Gastrocnemius medialis (tissue), 4 donors: ENCODE measurements around the gene HAO2. TPM values are rescaled to one million over a fixed set of nuclear protein-coding genes. Genes with fewer than 3 reads are reported as not detected.
"Not testable (repeated sequence)": the region's sequence is repeated elsewhere in the genome, so short reads cannot be mapped to it uniquely, and the experiment has no call there.

Experiments
- ATAC-seq, 2 donors: fragments of 150-250 bp; one replicate each; pipeline ENCODE4 v1.9.1; 2016
- DNase-seq, 2 donors: peaks; one replicate each; pipeline ENCODE4 v3.0.0-alpha.2; 2019
- H3K27ac ChIP-seq, 4 donors: fragments of 200-600 bp; sonication (generic); 1 replicate in 1 of 4; 2 replicates in 3 of 4; pipeline ENCODE4 v1.5.1; 2016 to 2018; ENCODE audit warnings: mild to moderate bottlenecking in 2 of 4, moderate library complexity in 1 of 4
- H3K27me3 ChIP-seq, 3 donors: fragments of 200-600 bp; sonication (generic) in 2 of 3; 1 replicate in 1 of 3; 2 replicates in 2 of 3; pipeline versions ENCODE4 v1.5.1 to v1.6.0; 2016 to 2019; ENCODE audit warnings: mild to moderate bottlenecking in 1 of 3, moderate library complexity in 1 of 3
- H3K36me3 ChIP-seq, 2 donors: fragments of 200-600 bp; sonication (generic) in 1 of 2; one replicate each; pipeline ENCODE4 v1.5.1; 2017 to 2018
- H3K4me1 ChIP-seq, 2 donors: fragments of 200-600 bp; sonication (generic) in 1 of 2; one replicate each; pipeline ENCODE4 v1.5.1; 2016 to 2017; ENCODE audit warnings: mild to moderate bottlenecking in 2 of 2
- H3K4me3 ChIP-seq, 4 donors: fragments of 200-600 bp; sonication (generic) in 3 of 4; 1 replicate in 1 of 4; 2 replicates in 3 of 4; pipeline ENCODE4 v1.5.1; 2016 to 2019; ENCODE audit warnings: mild to moderate bottlenecking in 2 of 4
- H3K9me3 ChIP-seq, 3 donors: fragments of 200-600 bp; sonication (generic) in 2 of 3; 1 replicate in 1 of 3; 2 replicates in 2 of 3; pipeline ENCODE4 v1.5.1; 2016 to 2019
- CTCF ChIP-seq, 5 experiments: fragments of 450-650 bp in 3 of 5; fragments of 200-600 bp in 2 of 5; sonication (generic) in 2 of 5; IDR thresholded peaks in 4 of 5; conservative IDR thresholded peaks in 1 of 5; 1 replicate in 4 of 5; 2 replicates in 1 of 5; pipeline ENCODE4 v1.5.1; 2016 to 2019; ENCODE audit warnings: antibody characterized with exemption in 5 of 5, mild to moderate bottlenecking in 3 of 5, moderate library complexity in 3 of 5
- POLR2A ChIP-seq, 2 donors: fragments of 450-650 bp; IDR thresholded peaks; one replicate each; pipeline ENCODE4 v1.6.1; 2017; ENCODE audit warnings: antibody characterized with exemption in 2 of 2, mild to moderate bottlenecking in 2 of 2, moderate library complexity in 2 of 2
- in situ Hi-C, 4 donors: fragments of 200-750 bp; cut with MboI; loops; one replicate each; pipeline versions ENCODE4 v1.15.0 to v1.8.0; 2017; ENCODE audit warnings: low sequenced_read_pairs in 4 of 4
- intact Hi-C: fragments of 100-400 bp; cut with DNase I; formaldehyde crosslinking; loops from one replicate; pipeline ENCODE4 v1.15.1; 2023; ENCODE audit warnings: low total_unique reads
- total RNA-seq, 4 donors: library from RNA; depleted of rRNA; stranded (reverse); fragments of >200 nt; gene quantifications; one replicate each; pipeline versions ENCODE4 v1.1.0 to v1.2.3, GENCODE V29; 2016

The HAO2 gene
- total RNA-seq, 4 donors from 2014 or later, result 0.18 TPM; not detected in 3

GRCh38 chr1:119348941-119349340, 19.6 kb upstream of the HAO2 start:
- DNase-seq (no peak), ATAC-seq (no peak)
- H3K36me3 ChIP-seq, result no peaks in the 10 kb centered on the region
- no peak overlapping the region for H3K27ac ChIP-seq
- TF ChIP-seq POLR2A (IDR thresholded peaks at IDR 0.05) (no peak), CTCF (IDR thresholded peaks at IDR 0.05 in 4 of 5, conservative IDR thresholded peaks at IDR 0.05 in 1 of 5) (no peak)
- no peak overlapping the region for H3K4me3 ChIP-seq
- H3K9me3 ChIP-seq, result no peaks in the 10 kb centered on the region
- intact Hi-C loops (no loop called here), in situ Hi-C loops (no loop called here)
- H3K4me1 ChIP-seq, result no peaks in the 10 kb centered on the region
- no peaks in the 10 kb centered on the region for H3K27me3 ChIP-seq

GRCh38 chr1:119350866-119351265, 17.7 kb upstream of the HAO2 start:
- H3K36me3 ChIP-seq, DNase-seq, H3K4me1 ChIP-seq, H3K27ac ChIP-seq, ATAC-seq, H3K9me3 ChIP-seq, H3K27me3 ChIP-seq, intact Hi-C loops, H3K4me3 ChIP-seq: not testable (repeated sequence)
- in situ Hi-C loops, result loop anchor here in 1 of 4 donors (25.0 kb wide), 1 partner anchor 1189 kb away; no protein-coding TSS in a partner anchor

DNA sequence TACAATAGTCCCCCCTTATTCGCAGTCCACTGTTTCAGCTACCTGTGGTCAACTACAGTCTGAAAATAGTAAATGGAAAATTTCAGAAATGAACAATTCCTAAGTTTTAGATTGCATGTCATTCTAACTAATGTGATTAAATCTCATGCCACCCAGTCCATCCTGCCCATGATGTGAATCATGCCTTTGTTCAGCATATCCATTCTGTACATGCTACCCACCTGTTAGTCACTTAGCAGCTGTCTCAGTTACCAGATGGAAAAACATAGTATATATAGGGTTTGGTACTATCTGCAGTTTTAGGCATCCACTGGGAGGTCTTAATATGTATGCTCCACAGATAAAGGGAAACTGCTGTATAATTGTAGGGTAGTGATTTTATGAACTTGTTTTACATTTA, 16.6 kb upstream of the HAO2 start:
- intact Hi-C loops (no loop called here), in situ Hi-C loops (loop anchor here in 1 of 4 donors (25.0 kb wide), 1 partner anchor 1190 kb away; no protein-coding TSS in a partner anchor)
- no peak overlapping the region for H3K4me3 ChIP-seq
- no peaks in the 10 kb centered on the region for H3K27me3 ChIP-seq
- H3K27ac ChIP-seq, result no peak overlapping the region
- no peaks in the 10 kb centered on the region for H3K36me3 ChIP-seq
- no peaks in the 10 kb centered on the region for H3K4me1 ChIP-seq
- no peak for TF ChIP-seq POLR2A (IDR thresholded peaks at IDR 0.05)
- no peak for TF ChIP-seq CTCF (IDR thresholded peaks at IDR 0.05 in 4 of 5, conservative IDR thresholded peaks at IDR 0.05 in 1 of 5)
- no peak for DNase-seq
- H3K9me3 ChIP-seq, result no peaks in the 10 kb centered on the region
- ATAC-seq, result no peak

- H3K36me3 ChIP-seq, result no peaks in the 10 kb centered on the region
- intact Hi-C loops, result no loop called here
- H3K9me3 ChIP-seq, result no peaks in the 10 kb centered on the region
- in situ Hi-C loops, result loop anchor here in 1 of 4 donors (25.0 kb wide), 1 partner anchor 1192 kb away; no protein-coding TSS in a partner anchor
- no peak overlapping the region for H3K4me3 ChIP-seq
- ATAC-seq (no peak), DNase-seq (no peak)
- no peaks in the 10 kb centered on the region for H3K27me3 ChIP-seq
- H3K27ac ChIP-seq, result no peak overlapping the region
- no peaks in the 10 kb centered on the region for H3K4me1 ChIP-seq
- TF ChIP-seq CTCF (IDR thresholded peaks at IDR 0.05 in 4 of 5, conservative IDR thresholded peaks at IDR 0.05 in 1 of 5), result no peak
Observed at GRCh38 chr1:119353836-119354235, 14.7 kb upstream of the HAO2 start.

DNA sequence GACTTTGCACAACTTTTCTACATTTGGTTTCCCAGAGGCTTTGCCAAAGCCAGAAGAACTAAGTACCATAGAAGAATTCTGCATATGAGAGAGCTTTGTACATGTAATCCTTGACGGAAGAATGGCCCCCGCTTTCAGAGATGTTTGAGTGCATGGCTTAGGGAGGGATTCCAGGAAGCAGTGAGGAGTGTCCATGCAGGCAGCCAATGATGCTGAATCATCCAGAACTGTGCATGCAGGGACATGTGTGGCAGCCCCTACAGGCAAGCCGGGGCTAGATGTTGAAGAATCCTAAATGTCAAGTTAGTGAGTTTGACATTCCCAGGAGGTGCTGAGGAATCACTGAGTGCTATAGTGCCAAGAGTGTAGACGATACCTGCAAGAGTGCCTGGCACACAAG, 9.9 kb upstream of the HAO2 start:
- no peak overlapping the region for H3K27ac ChIP-seq
- no peak for DNase-seq
- intact Hi-C loops (no loop called here), in situ Hi-C loops (loop anchor here in 1 of 4 donors (25.0 kb wide), 1 partner anchor 1196 kb away; no protein-coding TSS in a partner anchor)
- no peaks in the 10 kb centered on the region for H3K9me3 ChIP-seq
- H3K4me1 ChIP-seq, result no peaks in the 10 kb centered on the region
- H3K4me3 ChIP-seq, result no peak overlapping the region
- no peak for TF ChIP-seq CTCF (IDR thresholded peaks at IDR 0.05 in 4 of 5, conservative IDR thresholded peaks at IDR 0.05 in 1 of 5)
- no peak for TF ChIP-seq POLR2A (IDR thresholded peaks at IDR 0.05)
- H3K27me3 ChIP-seq, result no peaks in the 10 kb centered on the region
- H3K36me3 ChIP-seq, result no peaks in the 10 kb centered on the region
- ATAC-seq, result no peak
